Ascending aorta (tissue), 2 donors: ENCODE results near the gene TMEM63C. TPM values are rescaled to one million over a fixed set of nuclear protein-coding genes. Genes with fewer than 3 reads are reported as not detected.

Experiments used
- DNase-seq, 2 donors: peaks; one replicate each; pipeline ENCODE4 v3.0.0-alpha.2; 2019; ENCODE audit warnings: low spot score in 2 of 2
- H3K27ac ChIP-seq, 2 donors: fragments of 200-600 bp; sonication (generic); one replicate each; pipeline ENCODE4 v1.5.1; 2016 to 2017; ENCODE audit warnings: mild to moderate bottlenecking in 1 of 2
- H3K27me3 ChIP-seq: fragments of 200-600 bp; sonication (generic); one replicate; pipeline ENCODE4 v1.5.1; 2017
- H3K36me3 ChIP-seq, 2 donors: fragments of 200-600 bp; sonication (generic); one replicate each; pipeline ENCODE4 v1.5.1; 2016
- H3K4me1 ChIP-seq, 2 donors: fragments of 200-600 bp; sonication (generic); one replicate each; pipeline ENCODE4 v1.5.1; 2016 to 2017; ENCODE audit warnings: mild to moderate bottlenecking in 1 of 2
- H3K4me3 ChIP-seq, 2 donors: fragments of 200-600 bp; sonication (generic); one replicate each; pipeline ENCODE4 v1.5.1; 2016 to 2017; ENCODE audit warnings: mild to moderate bottlenecking in 1 of 2
- H3K9me3 ChIP-seq, 2 donors: fragments of 200-600 bp; sonication (generic); one replicate each; pipeline ENCODE4 v1.5.1; 2016
- CTCF ChIP-seq, 3 experiments: fragments of 200-600 bp in 2 of 3; fragments of 450-650 bp in 1 of 3; sonication (generic) in 2 of 3; IDR thresholded peaks; one replicate each; pipeline ENCODE4 v1.5.1; 2016 to 2019; ENCODE audit warnings: antibody characterized with exemption in 3 of 3, mild to moderate bottlenecking in 1 of 3, moderate library complexity in 1 of 3
- intact Hi-C: fragments of 100-400 bp; cut with DNase I; formaldehyde crosslinking; loops from one replicate; pipeline ENCODE4 v1.15.1; 2023
- total RNA-seq: library from RNA; depleted of rRNA; stranded (reverse); fragments of >200 nt; gene quantifications from one replicate; pipeline ENCODE4 v1.1.0, GENCODE V29; 2016

Gene TMEM63C
- total RNA-seq, 1 donor from 2014 or later = 0.11 TPM

- TF ChIP-seq CTCF (IDR thresholded peaks at IDR 0.05) = no peak
- no peak overlapping the region for H3K4me3 ChIP-seq
- intact Hi-C loops = no loop called here
- H3K4me1 ChIP-seq = no peaks in the 10 kb centered on the region
- H3K9me3 ChIP-seq = no peaks in the 10 kb centered on the region
- peaks cover 19 to 62% of the 10 kb centered on the region in 2 donors for H3K36me3 ChIP-seq
- no peak for DNase-seq
- H3K27me3 ChIP-seq = no peaks in the 10 kb centered on the region
- H3K27ac ChIP-seq = no peak overlapping the region
Observed at GRCh38 chr14:77299771-77300170, 118.2 kb downstream of the TMEM63C start.

GRCh38 chr14:77301103-77301502, 119.5 kb downstream of the TMEM63C start:
- intact Hi-C loops = no loop called here
- peaks cover 13 to 67% of the 10 kb centered on the region in 2 donors for H3K36me3 ChIP-seq
- TF ChIP-seq CTCF (IDR thresholded peaks at IDR 0.05) = peak; percentile 39 to 52 (median 42)

GRCh38 chr14:77302926-77303325, 121.3 kb downstream of the TMEM63C start:
- Histone ChIP-seq H3K27me3 (no peaks in the 10 kb centered on the region), H3K4me1 (peaks cover 3 to 6% of the 10 kb centered on the region in 2 donors), H3K4me3 (no peak overlapping the region), H3K9me3 (no peaks in the 10 kb centered on the region), H3K27ac (no peak overlapping the region), H3K36me3 (peaks cover 7 to 51% of the 10 kb centered on the region in 2 donors)
- intact Hi-C loops = no loop called here
- no peak for DNase-seq
- TF ChIP-seq CTCF (IDR thresholded peaks at IDR 0.05) = no peak

More at GRCh38 chr14:77301103-77301502, 119.5 kb downstream of the TMEM63C start:
- peak in 1 of 2 donors; percentile 74 for DNase-seq
- no peaks in the 10 kb centered on the region for H3K9me3 ChIP-seq
- H3K4me1 ChIP-seq = no peaks in the 10 kb centered on the region
- no peak overlapping the region for H3K27ac ChIP-seq
- no peak overlapping the region for H3K4me3 ChIP-seq
- H3K27me3 ChIP-seq = no peaks in the 10 kb centered on the region

GRCh38 chr14:77303417-77304156, 122.0 kb downstream of the TMEM63C start:
- Histone ChIP-seq H3K4me1 (peaks cover 3 to 6% of the 10 kb centered on the region in 2 donors), H3K36me3 (peaks cover under 1 to 44% of the 10 kb centered on the region in 2 donors), H3K27ac (no peak overlapping the region), H3K4me3 (no peak overlapping the region), H3K9me3 (no peaks in the 10 kb centered on the region), H3K27me3 (no peaks in the 10 kb centered on the region)
- TF ChIP-seq CTCF (IDR thresholded peaks at IDR 0.05) = no peak
- DNase-seq = no peak
- intact Hi-C loops = no loop called here

GRCh38 chr14:77305696-77306095, 124.1 kb downstream of the TMEM63C start:
- no peak for TF ChIP-seq CTCF (IDR thresholded peaks at IDR 0.05)
- peaks cover 3 to 6% of the 10 kb centered on the region in 2 donors for H3K4me1 ChIP-seq
- no peak overlapping the region for H3K27ac ChIP-seq
- no peak overlapping the region for H3K4me3 ChIP-seq
- intact Hi-C loops = no loop called here
- no peaks in the 10 kb centered on the region for H3K27me3 ChIP-seq
- no peaks in the 10 kb centered on the region for H3K9me3 ChIP-seq
- peaks cover 0 to 30% of the 10 kb centered on the region in 2 donors for H3K36me3 ChIP-seq
- no peak for DNase-seq
